ENCODE results near the gene TMEM240. TPM values are rescaled to one million over a fixed set of nuclear protein-coding genes. Genes with fewer than 3 reads are reported as not detected.
"Not testable (repeated sequence)": the region's sequence is repeated elsewhere in the genome, so short reads cannot be mapped to it uniquely, and the experiment has no call there.

The TMEM240 gene
- total and polyA plus RNA-seq, 2 of the 8 experiments (the other 6 are each of a cell fraction or from before 2014, with no cell fraction given), result 3.6 to 5.7 TPM

DNA sequence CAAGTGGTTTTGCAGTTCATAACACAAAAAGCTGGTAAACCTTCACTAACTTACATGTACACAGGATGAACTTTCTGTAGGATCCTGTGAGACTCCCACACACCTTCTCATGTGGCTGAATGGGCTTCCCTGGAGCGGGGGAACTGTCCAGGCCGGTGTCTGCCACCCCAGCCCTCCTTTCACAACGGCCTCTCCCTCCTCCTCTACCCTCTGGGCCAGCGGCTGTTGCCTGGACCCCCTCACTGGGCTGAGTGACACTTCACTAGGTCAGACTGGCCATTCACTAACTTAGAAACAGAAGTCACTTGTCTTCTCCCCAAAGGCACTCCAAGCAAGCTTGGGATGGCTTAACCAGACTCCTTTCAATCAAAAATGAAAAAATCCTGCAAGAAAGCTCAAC is 18.2 kb upstream of the TMEM240 start (continued):
- TF ChIP-seq SIN3A (conservative IDR thresholded peaks at IDR 0.05 in 1 of 2, IDR thresholded peaks at IDR 0.05 in 1 of 2; ENCODE audit: low read depth in 1 of 2, low read length in 2 of 2), result no peak
- TF ChIP-seq RAD21 (IDR thresholded peaks at IDR 0.05 in 1 of 2, conservative IDR thresholded peaks at IDR 0.05 in 1 of 2; ENCODE audit: low read depth in 2 of 2, low read length in 2 of 2), result no peak
- TF ChIP-seq CHD2 (IDR thresholded peaks at IDR 0.05; ENCODE audit: low read length), result no peak
- no peak for TF ChIP-seq CREB1 (IDR thresholded peaks at IDR 0.05)
- no peak for TF ChIP-seq SUZ12 (IDR thresholded peaks at IDR 0.05; ENCODE audit: low read length)
- no peak for TF ChIP-seq SP1 (IDR thresholded peaks at IDR 0.05; ENCODE audit: low read depth, low read length)
- TF ChIP-seq GABPA (IDR thresholded peaks at IDR 0.05; ENCODE audit: borderline replicate concordance, insufficient read depth, low read length), result no peak
- no peak for TF ChIP-seq ASH2L (IDR thresholded peaks at IDR 0.05; ENCODE audit: low read length)

- H4K20me1 ChIP-seq (replicated peaks in 1 of 2; ENCODE audit: control insufficient read depth in 1 of 2, insufficient read depth in 2 of 2, low read length in 2 of 2), result peaks cover 4 to 24% of the 10 kb centered on the region in 2 experiments
- not testable (repeated sequence) for DNase-seq (ENCODE audit: low read depth in 1 of 2, low spot score in 2 of 2); H4K5ac ChIP-seq (ENCODE audit: insufficient read length, low read depth, low read length); H3K4ac ChIP-seq (replicated peaks; ENCODE audit: insufficient read length, low read depth, low read length); H2AK5ac ChIP-seq (ENCODE audit: low read depth, low read length); H2BK20ac ChIP-seq (ENCODE audit: low read length); H3K14ac ChIP-seq (ENCODE audit: insufficient read length); H4K91ac ChIP-seq (replicated peaks; ENCODE audit: insufficient read length, low read length); H4K8ac ChIP-seq (ENCODE audit: extremely low read depth, insufficient read depth, low read length); H3K79me1 ChIP-seq (ENCODE audit: low read depth, low read length); H3K18ac ChIP-seq (ENCODE audit: extremely low read depth, low read length); H2AFZ ChIP-seq (ENCODE audit: low read length); H2BK12ac ChIP-seq (ENCODE audit: low read depth, low read length); H3K27ac ChIP-seq (ENCODE audit: low read depth, low read length); H3K9me3 ChIP-seq (ENCODE audit: insufficient read depth in 2 of 2, low read depth in 1 of 2, low read length in 1 of 2); H3K56ac ChIP-seq (replicated peaks; ENCODE audit: insufficient read length, low read depth, low read length); H3K27me3 ChIP-seq (replicated peaks in 1 of 4; ENCODE audit: control insufficient read depth in 3 of 4, extremely low read depth in 1 of 4, insufficient read depth in 3 of 4, low read length in 3 of 4); H3K23me2 ChIP-seq (ENCODE audit: low read depth, low read length); FAIRE-seq; H2BK5ac ChIP-seq (ENCODE audit: low read depth, low read length); H3K4me1 ChIP-seq (replicated peaks in 1 of 4; ENCODE audit: control insufficient read depth in 3 of 4, insufficient read depth in 4 of 4, low read length in 3 of 4); H2BK120ac ChIP-seq (replicated peaks; ENCODE audit: low read depth, low read length); H3K4me2 ChIP-seq (ENCODE audit: insufficient read depth in 1 of 2, low read depth in 2 of 2, low read length in 2 of 2); H3K23ac ChIP-seq (ENCODE audit: insufficient read length); H3K4me3 ChIP-seq (ENCODE audit: extremely low read depth in 1 of 4, insufficient read depth in 2 of 4, low read depth in 3 of 4, low read length in 4 of 4); H3K9ac ChIP-seq (replicated peaks in 1 of 4; ENCODE audit: extremely low read depth in 1 of 4, low read depth in 3 of 4, low read length in 3 of 4); H2BK15ac ChIP-seq (ENCODE audit: low read length)
- CTCF ChIA-PET (ENCODE audit: partially characterized antibody), result interaction anchor here (0.8 to 1.8 kb wide), 4 partner anchors 11 to 62 kb away, joined by 3 to 6 read pairs (median 4); no protein-coding TSS in a partner anchor
- POLR2A ChIA-PET (ENCODE audit: partially characterized antibody), result interaction anchor here (0.9 to 23.0 kb wide), 6 partner anchors 6 to 62 kb away, joined by 3 to 367 read pairs (median 7); partner anchors contain the start of gene MIB2
- H3K36me3 ChIP-seq (ENCODE audit: control insufficient read depth in 2 of 4, insufficient read depth in 4 of 4, low read length in 3 of 4), result peaks cover under 1 to 19% (median 8%) of the 10 kb centered on the region in 4 experiments; a peak in 7 of 8 replicates
- H3K79me2 ChIP-seq (ENCODE audit: control insufficient read depth in 1 of 2, insufficient read depth in 2 of 2, low read length in 2 of 2), result peaks cover 0 to 14% of the 10 kb centered on the region in 2 experiments; a peak in 1 of 4 replicates
- WGBS, 2 experiments (ENCODE audit: extremely low coverage in 1 of 2, insufficient coverage in 1 of 2, insufficient read length in 1 of 2, insufficient replicate concordance in 2 of 2, low coverage in 1 of 2, low lambda C conversion rate in 2 of 2, missing lambda C conversion rate in 1 of 2), result 95% methylated on average over 7 of the region's 7 CpGs; no CpG with 5 or more reads in 1 of the 2 experiments
These were observed 17.3 kb upstream of the TMEM240 start for GRCh38 chr1:1557688-1558087.
